IPS DF 4.7 (cell line): ENCODE measurements around the gene PTN.

ENCODE experiments used
- DNase-seq: peaks from one replicate; pipeline ENCODE4 v3.0.0-alpha.2; 2013; ENCODE audit warnings: low spot score; ENCODE audit errors: extremely low read depth

PTN gene, protein sequence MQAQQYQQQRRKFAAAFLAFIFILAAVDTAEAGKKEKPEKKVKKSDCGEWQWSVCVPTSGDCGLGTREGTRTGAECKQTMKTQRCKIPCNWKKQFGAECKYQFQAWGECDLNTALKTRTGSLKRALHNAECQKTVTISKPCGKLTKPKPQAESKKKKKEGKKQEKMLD

DNA sequence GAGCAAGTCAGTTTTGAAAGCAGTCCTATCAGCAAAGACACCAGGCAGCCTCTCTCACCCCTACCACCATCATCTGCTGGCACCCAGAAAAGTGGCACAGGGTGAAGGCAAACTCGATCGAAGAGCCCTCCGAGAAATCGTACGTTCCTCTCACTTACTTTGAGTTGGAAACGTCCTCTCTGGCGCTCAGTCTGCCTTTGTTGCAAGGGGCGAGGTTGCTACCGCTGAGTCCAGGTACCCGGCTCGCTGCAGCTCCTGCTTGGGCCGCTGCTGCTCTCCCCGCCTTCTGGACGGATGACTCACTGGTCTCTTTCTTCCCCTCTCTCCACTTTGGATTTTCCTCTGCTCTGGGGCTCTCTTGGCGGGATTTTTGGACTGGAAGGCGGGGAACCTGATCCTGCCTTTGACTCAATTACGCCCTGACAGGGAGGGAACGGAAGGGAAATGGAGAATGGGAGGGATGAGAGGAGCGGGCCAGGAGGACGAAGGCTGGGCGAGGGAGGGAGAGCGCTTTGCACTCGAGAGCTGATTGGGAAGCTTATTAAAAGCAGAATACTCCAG lies at the start of gene PTN:
Gene PTN (minus strand): TSS at position 453 of the 561 bp plus-strand sequence. CDS start 88,760 bp downstream, outside the sequence.
- DNase-seq, result no peak

- DNase-seq, result no peak
Observed at GRCh38 chr7:137390076-137390475, 46.5 kb upstream of the PTN start.

- DNase-seq, result no peak
Observed at GRCh38 chr7:137388916-137389315, 45.4 kb upstream of the PTN start.

DNA sequence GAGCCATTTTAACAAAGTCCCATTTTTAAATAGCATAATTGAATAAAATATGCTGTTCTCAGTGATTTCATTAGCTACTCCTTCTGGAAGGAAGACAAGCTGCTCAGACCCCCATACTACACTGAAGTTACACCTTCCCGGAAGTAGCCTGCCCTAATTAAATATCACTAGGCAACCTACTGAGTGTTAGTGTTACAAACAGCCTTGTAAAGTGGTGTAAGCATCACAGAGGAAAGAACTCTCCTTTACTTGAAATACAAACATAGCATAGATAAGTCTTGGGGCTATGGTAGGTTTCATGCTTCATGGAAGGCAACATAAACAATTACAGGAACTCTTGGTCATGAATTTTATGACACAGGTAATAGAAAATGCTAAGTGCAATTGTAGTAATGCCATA lies 43.4 kb upstream of the PTN start:
- DNase-seq, result peak; percentile 5

DNA sequence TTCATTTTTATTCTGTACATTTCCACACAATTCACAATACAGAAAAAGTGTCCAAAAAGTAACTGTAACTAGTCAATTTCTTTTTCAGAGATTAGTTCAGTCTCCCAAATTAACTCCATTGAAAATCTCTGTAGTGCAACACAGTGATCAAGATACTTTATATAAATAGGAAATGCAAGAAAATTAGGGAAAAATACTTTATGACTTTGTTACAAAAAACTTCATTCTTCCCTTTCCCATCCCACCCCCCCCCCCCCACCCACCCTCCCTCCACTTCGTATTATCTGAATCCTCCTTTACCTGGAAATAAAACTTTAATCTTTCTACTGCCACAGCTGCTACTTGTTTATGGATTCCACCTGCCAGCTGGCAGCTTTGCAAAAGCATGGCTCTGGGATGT lies 37.5 kb upstream of the PTN start:
- no peak for DNase-seq

GRCh38 chr7:137373507-137373906 lies 30.0 kb upstream of the PTN start:
- DNase-seq, result no peak

DNA sequence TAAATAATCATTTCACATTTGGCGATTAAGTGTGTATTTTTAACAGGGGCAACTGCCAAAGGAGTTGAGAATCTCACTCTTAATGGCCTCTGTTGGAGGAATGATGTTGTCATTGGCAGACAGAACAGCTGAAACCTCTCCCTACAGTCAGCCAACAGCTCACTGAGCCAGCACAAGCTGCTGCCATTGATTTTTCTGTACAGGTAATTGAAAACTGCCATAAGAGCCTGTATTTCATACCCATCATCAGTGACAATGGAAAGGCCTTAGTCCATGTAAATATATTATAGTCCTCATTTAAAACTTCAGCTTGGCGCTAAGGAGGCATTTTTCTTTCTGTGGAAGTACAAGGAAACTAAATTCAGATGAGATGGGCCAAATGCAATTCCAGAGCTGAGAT lies 28.1 kb upstream of the PTN start:
- DNase-seq, result no peak

DNA sequence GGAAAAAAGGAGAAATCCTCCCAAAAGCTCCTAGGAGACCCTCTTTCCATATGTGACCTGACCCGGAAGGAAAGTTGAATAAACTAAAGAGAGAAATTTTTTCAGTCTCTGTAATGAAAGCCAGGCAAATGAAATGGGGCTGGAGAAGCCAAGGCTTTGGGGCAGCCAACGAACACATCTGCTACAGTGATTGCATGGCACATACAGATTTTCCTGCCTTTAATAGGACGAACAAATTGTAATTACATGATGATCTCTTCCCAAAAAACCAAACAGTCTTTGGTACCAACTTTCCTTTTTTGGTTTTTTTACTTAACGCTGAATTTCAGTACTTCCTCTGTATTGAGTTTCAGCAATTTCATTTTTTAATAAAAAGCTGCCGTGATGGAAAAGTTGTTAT lies 23.5 kb upstream of the PTN start:
- DNase-seq, result no peak

DNA sequence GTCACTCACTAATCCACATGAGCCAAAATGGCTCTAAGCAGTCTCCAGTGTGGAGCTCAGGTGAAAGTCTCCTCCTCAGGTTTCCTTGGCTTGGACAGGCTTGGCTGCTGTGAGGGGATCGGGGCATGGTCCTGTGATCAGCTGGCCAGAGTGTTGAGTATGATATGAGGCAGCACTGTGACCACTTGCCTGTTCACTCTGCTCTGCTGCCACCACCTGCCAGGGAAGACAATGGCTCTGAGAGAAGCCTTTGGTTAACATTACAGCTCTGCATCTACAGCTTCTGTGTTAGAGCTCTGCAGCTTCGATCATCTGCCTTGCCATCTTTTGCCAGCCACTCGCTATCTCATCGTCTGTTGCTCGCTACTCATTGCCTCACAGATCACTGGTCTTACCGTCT lies 20.1 kb upstream of the PTN start:
- DNase-seq, result no peak

- DNase-seq, result no peak
Observed at GRCh38 chr7:137360087-137360679, 16.6 kb upstream of the PTN start.

GRCh38 chr7:137354961-137355360 lies 11.4 kb upstream of the PTN start:
- DNase-seq, result no peak

- DNase-seq, result no peak
Observed at GRCh38 chr7:137354396-137354795, 10.9 kb upstream of the PTN start.

GRCh38 chr7:137351941-137352340 lies 8.4 kb upstream of the PTN start:
- DNase-seq, result no peak

DNA sequence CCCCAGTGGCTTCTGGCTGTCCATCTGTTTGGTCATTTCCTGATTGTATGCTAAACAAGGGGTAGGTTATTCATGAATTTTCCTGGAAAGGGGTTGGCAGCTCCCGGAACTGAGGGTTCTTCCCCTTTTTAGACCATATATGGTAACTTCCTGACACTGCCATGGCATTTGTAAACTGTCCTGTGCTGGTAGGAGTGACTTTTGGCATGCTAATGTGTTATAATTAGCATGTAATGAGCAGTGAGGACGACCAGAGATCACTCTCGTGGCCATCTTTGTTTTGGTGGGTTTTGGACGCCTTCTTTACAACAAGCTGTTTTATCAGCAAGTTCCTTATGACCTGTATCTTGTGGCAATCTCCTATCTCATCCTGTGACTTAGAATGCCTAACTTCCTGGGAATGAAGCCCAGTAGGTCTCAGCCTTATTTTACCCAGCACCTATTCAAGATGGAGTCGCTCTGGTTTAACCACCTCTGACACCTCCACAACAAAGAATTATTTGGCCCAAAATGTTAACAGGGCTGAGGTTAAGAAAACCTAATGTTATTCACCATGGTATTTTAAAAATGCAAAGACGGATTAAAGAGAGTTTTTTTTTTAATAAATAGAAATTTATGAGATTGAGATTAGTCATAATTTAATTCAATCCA lies 2.4 kb upstream of the PTN start:
- DNase-seq, result no peak

- DNase-seq, result no peak
Observed at GRCh38 chr7:137342828-137343261, 688 bp downstream of the PTN start.

- DNase-seq, result no peak
Observed at GRCh38 chr7:137342265-137342664, 1.3 kb downstream of the PTN start.

DNA sequence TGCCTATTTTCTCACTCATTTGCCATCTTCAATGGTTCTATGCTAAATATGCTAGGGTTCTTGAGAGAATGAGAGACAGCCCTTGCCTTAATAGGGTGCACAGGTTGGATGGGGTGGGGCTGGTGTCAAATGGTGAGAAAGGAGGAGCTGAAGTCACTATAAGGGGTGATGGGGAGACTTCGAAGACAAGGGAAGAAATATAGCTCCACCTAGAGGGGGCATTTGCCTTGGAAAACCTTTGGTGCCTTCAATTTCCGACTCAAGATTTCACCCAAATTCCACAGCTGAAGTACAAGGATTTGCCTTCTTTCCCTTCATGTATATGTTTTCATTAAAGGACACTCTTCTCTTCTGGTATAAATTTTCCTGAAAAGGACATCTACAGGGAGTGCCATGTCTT lies 5.6 kb downstream of the PTN start:
- DNase-seq, result no peak

GRCh38 chr7:137335814-137336213 lies 7.7 kb downstream of the PTN start:
- DNase-seq, result no peak

DNA sequence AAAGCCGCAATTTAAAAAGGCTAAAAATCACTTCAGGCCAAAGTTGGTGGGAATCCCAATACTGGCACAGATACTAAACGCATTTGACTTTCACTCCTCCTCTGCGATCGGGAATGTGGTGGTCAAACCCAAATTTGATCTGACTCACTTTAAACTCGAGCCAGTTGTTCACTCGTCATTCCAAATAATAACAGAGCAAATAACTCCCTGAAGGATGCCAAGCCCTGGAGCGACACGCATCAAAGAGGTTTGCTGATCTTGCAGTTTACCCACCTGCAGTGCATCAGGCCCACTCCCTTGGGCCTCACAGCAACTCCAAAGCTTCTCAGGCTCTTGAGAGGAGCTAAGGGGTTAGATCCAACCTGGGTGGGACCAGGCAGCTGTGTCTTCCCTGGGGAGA lies 12.2 kb downstream of the PTN start:
- DNase-seq, result no peak

DNA sequence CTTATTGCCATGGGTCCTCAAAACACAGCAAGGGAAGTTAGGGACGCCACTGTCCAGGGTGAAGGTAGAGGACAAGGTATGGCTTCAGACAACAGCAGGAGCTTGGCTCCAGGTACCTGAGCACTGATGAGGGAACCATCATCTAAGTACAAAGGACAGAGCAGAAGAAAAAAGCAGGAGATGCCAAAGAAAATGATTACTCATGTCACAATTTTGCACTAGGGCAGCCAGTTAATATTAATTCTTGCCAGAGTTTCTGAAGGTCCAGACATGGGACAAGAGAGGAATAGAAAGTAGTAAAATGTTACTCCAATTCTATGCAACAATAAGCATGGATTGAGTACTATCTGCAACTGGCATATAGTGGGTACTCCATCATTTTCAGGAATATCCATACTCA lies 14.1 kb downstream of the PTN start:
- DNase-seq, result no peak

GRCh38 chr7:137328373-137329120 lies 15.0 kb downstream of the PTN start:
- no peak for DNase-seq

- no peak for DNase-seq
Observed at GRCh38 chr7:137325927-137326326, 17.6 kb downstream of the PTN start.
